H9 (cell line): ENCODE measurements around the gene TMEM87A. TPM values are rescaled to one million over a fixed set of nuclear protein-coding genes. Genes with fewer than 3 reads are reported as not detected.

Experiments used
- DNase-seq: peaks from one replicate; pipeline ENCODE4 v3.0.0-alpha.2; 2017
- H2AFZ ChIP-seq: one replicate; pipeline ENCODE4 v1.6.1; 2013; ENCODE audit warnings: mild to moderate bottlenecking, low read length, control low read depth, moderate library complexity
- H2AK5ac ChIP-seq: 2 replicates; pipeline ENCODE4 v1.6.1; 2013; ENCODE audit warnings: low read length, control low read depth, mixed read lengths; ENCODE audit not compliant: insufficient read length
- H2BK120ac ChIP-seq: one replicate; pipeline ENCODE4 v1.6.1; 2013; ENCODE audit warnings: low read depth, mild to moderate bottlenecking, low read length, control low read depth, inconsistent platforms; ENCODE audit not compliant: poor library complexity, severe bottlenecking
- H2BK12ac ChIP-seq: 2 replicates; pipeline ENCODE4 v1.6.1; 2013; ENCODE audit warnings: low read length, control low read depth, mixed read lengths, low read depth; ENCODE audit not compliant: insufficient read length
- H2BK15ac ChIP-seq: 2 replicates; pipeline ENCODE4 v1.6.1; 2013; ENCODE audit warnings: low read depth, low read length, control low read depth
- H2BK20ac ChIP-seq: one replicate; pipeline ENCODE4 v1.6.1; 2013; ENCODE audit warnings: low read depth, mild to moderate bottlenecking, low read length, control low read depth, inconsistent platforms; ENCODE audit not compliant: poor library complexity, severe bottlenecking
- H2BK5ac ChIP-seq: 2 replicates; pipeline ENCODE4 v1.6.1; 2013; ENCODE audit warnings: low read length, control low read depth, mixed read lengths; ENCODE audit not compliant: insufficient read length
- H3K14ac ChIP-seq: 2 replicates; pipeline ENCODE4 v1.6.1; 2013; ENCODE audit warnings: low read length, control low read depth; ENCODE audit not compliant: insufficient read depth
- H3K18ac ChIP-seq: 2 replicates; pipeline ENCODE4 v1.6.1; 2013; ENCODE audit warnings: low read depth, mild to moderate bottlenecking, mixed read lengths, low read length, control low read depth; ENCODE audit not compliant: insufficient read length
- H3K23ac ChIP-seq: 2 replicates; pipeline ENCODE4 v1.6.1; 2013; ENCODE audit warnings: low read length, control low read depth, mixed read lengths, low read depth; ENCODE audit not compliant: insufficient read length
- H3K23me2 ChIP-seq: 2 replicates; pipeline ENCODE4 v1.6.1; 2013; ENCODE audit warnings: low read depth, mild to moderate bottlenecking, mixed read lengths, low read length, control low read depth; ENCODE audit not compliant: insufficient read length, poor library complexity, severe bottlenecking
- H3K27ac ChIP-seq: 2 replicates; pipeline ENCODE4 v1.5.1; 2013; ENCODE audit warnings: low read length, control low read depth, mixed read lengths, low read depth; ENCODE audit not compliant: insufficient read length
- H3K27me3 ChIP-seq: 2 replicates; pipeline ENCODE4 v1.6.1; 2013; ENCODE audit warnings: low read length, control low read depth, inconsistent platforms; ENCODE audit not compliant: insufficient read depth
- H3K4ac ChIP-seq: 2 replicates; pipeline ENCODE4 v1.6.1; 2013; ENCODE audit warnings: low read depth, mild to moderate bottlenecking, control low read depth, inconsistent platforms, low read length, moderate library complexity
- H3K4me1 ChIP-seq: 2 replicates; pipeline ENCODE4 v1.6.1; 2013; ENCODE audit warnings: low read length, control low read depth, inconsistent platforms; ENCODE audit not compliant: insufficient read depth
- H3K4me2 ChIP-seq: 2 replicates; pipeline ENCODE4 v1.6.1; 2013; ENCODE audit warnings: low read length, control low read depth, mixed read lengths; ENCODE audit not compliant: insufficient read length, insufficient read depth
- H3K56ac ChIP-seq: 2 replicates; pipeline ENCODE4 v1.6.1; 2013; ENCODE audit warnings: low read depth, mild to moderate bottlenecking, mixed read lengths, low read length, control low read depth; ENCODE audit not compliant: insufficient read length
- H3K79me1 ChIP-seq: 2 replicates; pipeline ENCODE4 v1.6.1; 2013; ENCODE audit warnings: low read depth, mild to moderate bottlenecking, moderate library complexity, low read length, control low read depth, inconsistent platforms; ENCODE audit not compliant: insufficient read depth, poor library complexity, severe bottlenecking
- H3K79me2 ChIP-seq: 2 replicates; pipeline ENCODE4 v1.6.1; 2013; ENCODE audit warnings: low read length, control low read depth, inconsistent platforms; ENCODE audit not compliant: insufficient read depth
- H3K9ac ChIP-seq: 2 replicates; pipeline ENCODE4 v1.6.1; 2013; ENCODE audit warnings: low read length, control low read depth, mixed read lengths; ENCODE audit not compliant: insufficient read length; ENCODE audit errors: extremely low read depth
- H3K9me3 ChIP-seq: one replicate; pipeline ENCODE4 v1.6.1; 2013; ENCODE audit warnings: low read depth, low read length, inconsistent platforms; ENCODE audit not compliant: control insufficient read depth
- H3T11ph ChIP-seq: one replicate; pipeline ENCODE4 v1.6.1; 2013; ENCODE audit warnings: mild to moderate bottlenecking, low read length, control low read depth, inconsistent platforms
- H4K20me1 ChIP-seq: one replicate; pipeline ENCODE4 v1.6.1; 2013; ENCODE audit not compliant: control insufficient read depth, insufficient read length, insufficient read depth
- H4K5ac ChIP-seq: 2 replicates; pipeline ENCODE4 v1.6.1; 2013; ENCODE audit warnings: low read depth, mild to moderate bottlenecking, mixed read lengths, low read length, control low read depth; ENCODE audit not compliant: insufficient read length
- H4K8ac ChIP-seq: replicated peaks from 2 replicates; pipeline ENCODE4 v1.6.1; 2013; ENCODE audit warnings: low read length, control low read depth, mixed read lengths, low read depth; ENCODE audit not compliant: insufficient read length
- H4K91ac ChIP-seq: 2 replicates; pipeline ENCODE4 v1.6.1; 2013; ENCODE audit warnings: low read depth, mild to moderate bottlenecking, moderate library complexity, mixed read lengths, low read length, control low read depth; ENCODE audit not compliant: insufficient read length
- H3K27ac Mint-ChIP-seq, 3 experiments: 2 replicates in 2 of 3; 3 replicates in 1 of 3; pipeline ENCODE4 v1.8.0; 2020 to 2021; ENCODE audit warnings: mixed read lengths in 3 of 3, mild to moderate bottlenecking in 1 of 3, moderate library complexity in 1 of 3
- H3K27me3 Mint-ChIP-seq: 2 replicates; pipeline ENCODE4 v1.8.0; 2021; ENCODE audit warnings: low read depth, mild to moderate bottlenecking, moderate library complexity, mixed read lengths
- H3K36me3 Mint-ChIP-seq, 3 experiments: 2 replicates in 2 of 3; 3 replicates in 1 of 3; pipeline ENCODE4 v1.8.0; 2020 to 2021; ENCODE audit warnings: low read depth in 3 of 3, mixed read lengths in 3 of 3; ENCODE audit not compliant: insufficient read depth in 1 of 3
- H3K4me1 Mint-ChIP-seq, 2 experiments: 2 replicates each; pipeline ENCODE4 v1.8.0; 2020; ENCODE audit warnings: mixed read lengths in 2 of 2
- H3K4me3 Mint-ChIP-seq, 2 experiments: 2 replicates in 1 of 2; 3 replicates in 1 of 2; pipeline ENCODE4 v1.8.0; 2020 to 2021; ENCODE audit warnings: mild to moderate bottlenecking in 2 of 2, mixed read lengths in 2 of 2, moderate library complexity in 1 of 2
- H3K9me3 Mint-ChIP-seq, 2 experiments: 2 replicates in 1 of 2; 3 replicates in 1 of 2; pipeline ENCODE4 v1.8.0; 2020; ENCODE audit warnings: mild to moderate bottlenecking in 2 of 2, mixed read lengths in 2 of 2, moderate library complexity in 1 of 2
- CTCF ChIP-seq: fragments of 200-600 bp; sonication (generic); conservative IDR thresholded peaks from 3 replicates; pipeline ENCODE4 v1.8.0; 2021; ENCODE audit warnings: antibody characterized with exemption, mild to moderate bottlenecking
- WGBS: extraction: QIAGEN DNeasy Blood & Tissue Kit; methylation state at CpG from one replicate; pipeline ENCODE4 v1.1.7; 2013; ENCODE audit warnings: missing lambda C conversion rate, low lambda C conversion rate, mixed read lengths; ENCODE audit not compliant: insufficient read length; ENCODE audit errors: extremely low coverage; 5-methylcytosine and 5-hydroxymethylcytosine counted together
- total RNA-seq: library from RNA; stranded (reverse); gene quantifications from 2 replicates; pipeline ENCODE4 v1.2.1, GENCODE V29; 2021

Gene TMEM87A
- total RNA-seq, 1 experiment from 2014 or later, result 46.7 TPM

DNA sequence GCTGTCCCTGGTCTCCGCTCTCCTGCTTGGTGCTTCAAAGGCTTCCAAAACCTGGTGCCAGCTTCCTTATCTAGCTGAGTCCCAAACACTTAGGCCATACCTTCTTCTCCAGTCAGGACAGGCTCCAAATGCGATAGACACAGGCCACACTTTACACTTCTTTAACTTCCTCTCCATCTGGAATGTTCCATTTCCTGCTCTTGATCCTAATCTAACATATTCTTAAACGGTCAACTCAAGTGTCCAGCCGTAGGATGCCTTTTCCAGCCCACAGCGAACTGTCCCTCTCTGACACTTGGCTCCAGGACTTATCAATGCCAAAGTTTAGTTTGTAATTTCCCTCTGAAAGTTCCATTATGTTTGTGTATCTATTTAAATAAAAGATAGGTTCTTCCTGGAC, 97.6 kb downstream of the TMEM87A start:
- no peak overlapping the region for H2AFZ ChIP-seq
- H3K79me1 ChIP-seq, result no peaks in the 10 kb centered on the region
- no peak overlapping the region for H2BK15ac ChIP-seq
- H3K23me2 ChIP-seq, result no peaks in the 10 kb centered on the region
- H3K4me2 ChIP-seq, result no peak overlapping the region
- no peak overlapping the region for H4K91ac ChIP-seq
- H4K5ac ChIP-seq, result no peak overlapping the region
- no peak overlapping the region for H2BK5ac ChIP-seq
- H3K27ac Mint-ChIP-seq, result no peak overlapping the region
- peaks cover 5 to 60% (median 56%) of the 10 kb centered on the region in 3 experiments; a peak in 6 of 7 replicates for H3K36me3 Mint-ChIP-seq
- H4K20me1 ChIP-seq, result no peaks in the 10 kb centered on the region
- no peaks in the 10 kb centered on the region for H3K27me3 ChIP-seq
- no peak for DNase-seq
- H2BK20ac ChIP-seq, result no peak overlapping the region
- no peak overlapping the region for H3K14ac ChIP-seq
- H4K8ac ChIP-seq, result no peak overlapping the region
- H3K4ac ChIP-seq, result no peak overlapping the region
- no peaks in the 10 kb centered on the region for H3K9me3 Mint-ChIP-seq
- no peaks in the 10 kb centered on the region for H3K27me3 Mint-ChIP-seq
- H3K56ac ChIP-seq, result no peak overlapping the region
- H3K9me3 ChIP-seq, result no peaks in the 10 kb centered on the region
- H3K27ac ChIP-seq, result no peak overlapping the region
- H2BK120ac ChIP-seq, result no peak overlapping the region
- no peak overlapping the region for H3T11ph ChIP-seq
- H3K18ac ChIP-seq, result no peak overlapping the region
- H3K4me1 ChIP-seq, result no peaks in the 10 kb centered on the region
- H3K9ac ChIP-seq, result no peak overlapping the region
- no CpG with 5 or more reads among the region's 5 CpGs for WGBS
- no peak overlapping the region for H2AK5ac ChIP-seq
- H3K4me3 Mint-ChIP-seq, result no peak overlapping the region
- H3K79me2 ChIP-seq, result no peaks in the 10 kb centered on the region
- H3K23ac ChIP-seq, result peak overlapping the region; percentile 27
- peaks cover 6 to 12% of the 10 kb centered on the region in 2 experiments; a peak in 3 of 4 replicates for H3K4me1 Mint-ChIP-seq
- H2BK12ac ChIP-seq, result no peak overlapping the region
- no peak for TF ChIP-seq CTCF
